ENCODE results near the gene SLC66A2.

Gene SLC66A2

DNA sequence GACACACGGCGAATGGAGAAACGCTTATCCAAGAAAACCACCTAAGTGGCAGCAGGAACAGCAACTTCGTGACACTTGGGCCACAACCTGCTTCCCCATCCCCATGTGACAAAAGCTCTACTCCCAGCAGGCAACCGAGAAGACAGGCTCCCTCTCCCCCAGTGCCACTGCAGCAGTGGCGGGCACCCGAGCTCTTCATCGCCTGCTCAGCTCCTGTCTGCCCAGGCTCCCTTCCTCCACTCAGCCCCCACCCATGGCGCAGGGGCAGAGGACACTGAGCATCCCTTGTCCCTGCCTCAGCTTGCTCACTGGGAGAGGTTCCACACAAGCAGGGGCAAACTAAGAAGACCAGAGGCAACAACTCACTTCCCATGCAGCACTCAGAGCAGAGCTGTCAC lies 22.9 kb downstream of the SLC66A2 start:
- TF ChIP-seq EZH2 (IDR thresholded peaks at IDR 0.05; ENCODE audit: borderline replicate concordance, low read length) (no peak), CTCF (IDR thresholded peaks at IDR 0.05; ENCODE audit: low read length) (no peak)
- Histone ChIP-seq H3K9ac (ENCODE audit: low read length) (no peak overlapping the region), H3K4me2 (ENCODE audit: low read length) (no peak overlapping the region), H3K9me3 (ENCODE audit: low read length) (peaks cover 21% of the 10 kb centered on the region), H4K20me1 (ENCODE audit: insufficient read depth, low read length) (no peaks in the 10 kb centered on the region), H3F3A (ENCODE audit: insufficient read depth, low read length) (no peaks in the 10 kb centered on the region), H3K36me3 (ENCODE audit: insufficient read depth, low read length) (peaks cover 40% of the 10 kb centered on the region), H3K4me1 (ENCODE audit: insufficient read depth, low read length, severe bottlenecking) (no peaks in the 10 kb centered on the region), H3K4me3 (ENCODE audit: low read depth, low read length, poor library complexity, severe bottlenecking) (no peak overlapping the region), H3K9me2 (ENCODE audit: low read depth, low read length) (no peaks in the 10 kb centered on the region), H3K27ac (ENCODE audit: low read depth, low read length, poor library complexity, severe bottlenecking) (no peak overlapping the region), H3K79me2 (ENCODE audit: insufficient read depth, low read length) (no peaks in the 10 kb centered on the region), H2AFZ (ENCODE audit: low read length) (no peak overlapping the region), H3K27me3 (ENCODE audit: insufficient read depth, low read length) (no peaks in the 10 kb centered on the region)

DNA sequence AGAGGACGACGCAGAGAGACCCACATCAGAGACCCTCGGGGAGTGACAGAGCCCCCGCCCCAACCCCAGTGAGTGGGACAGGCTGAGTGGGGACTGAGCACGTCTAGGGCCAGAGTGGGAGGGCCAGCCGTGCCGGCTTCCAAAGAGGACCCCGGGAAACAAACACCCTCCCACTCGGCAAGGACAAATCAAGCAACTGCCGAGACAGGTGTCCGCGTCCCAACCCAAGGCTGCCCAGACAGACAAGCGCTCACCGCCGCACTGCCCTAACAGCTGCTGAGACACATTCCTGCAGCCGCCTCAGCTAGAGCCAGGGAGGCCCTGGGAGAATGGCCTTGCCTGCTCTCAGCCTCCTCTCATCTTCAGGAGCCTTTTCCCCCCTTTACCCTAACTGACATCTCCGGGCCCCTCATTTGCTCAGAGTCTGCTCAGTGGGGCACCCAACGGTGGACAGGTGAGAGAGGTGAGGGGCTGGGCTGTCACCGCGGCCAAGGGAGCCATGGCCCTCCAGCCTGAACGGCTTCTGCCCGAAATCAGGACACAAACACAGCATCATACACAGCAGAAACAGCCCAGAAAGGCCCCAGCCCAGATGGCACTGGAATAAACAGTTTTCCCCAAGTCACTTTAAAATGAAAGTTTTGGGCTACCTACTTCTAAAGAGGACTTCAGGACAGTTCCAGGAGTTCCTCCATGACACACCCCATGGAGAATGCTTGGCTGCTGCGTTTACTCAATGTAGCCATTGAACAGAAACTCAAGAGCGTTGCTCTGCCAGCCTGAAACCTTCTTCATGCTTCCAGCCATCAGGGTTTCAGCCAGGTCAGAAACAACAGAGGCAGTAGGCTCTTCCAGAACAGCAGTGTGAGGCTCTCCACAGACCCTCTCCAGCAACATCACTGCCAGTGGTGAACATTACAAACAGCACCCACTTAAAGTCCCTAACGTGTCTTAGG lies 23.6 kb downstream of the SLC66A2 start:
- Histone ChIP-seq H3F3A (ENCODE audit: insufficient read depth, low read length) (no peaks in the 10 kb centered on the region), H4K20me1 (ENCODE audit: insufficient read depth, low read length) (no peaks in the 10 kb centered on the region), H3K4me1 (ENCODE audit: insufficient read depth, low read length, severe bottlenecking) (no peaks in the 10 kb centered on the region), H3K9me3 (ENCODE audit: low read length) (peaks cover 21% of the 10 kb centered on the region), H3K9ac (ENCODE audit: low read length) (no peak overlapping the region), H3K36me3 (ENCODE audit: insufficient read depth, low read length) (peaks cover 36% of the 10 kb centered on the region), H3K27me3 (ENCODE audit: insufficient read depth, low read length) (no peaks in the 10 kb centered on the region), H3K27ac (ENCODE audit: low read depth, low read length, poor library complexity, severe bottlenecking) (no peak overlapping the region), H2AFZ (ENCODE audit: low read length) (no peak overlapping the region), H3K4me3 (ENCODE audit: low read depth, low read length, poor library complexity, severe bottlenecking) (no peak overlapping the region), H3K79me2 (ENCODE audit: insufficient read depth, low read length) (no peaks in the 10 kb centered on the region), H3K4me2 (ENCODE audit: low read length) (no peak overlapping the region), H3K9me2 (ENCODE audit: low read depth, low read length) (no peaks in the 10 kb centered on the region)
- TF ChIP-seq CTCF (IDR thresholded peaks at IDR 0.05; ENCODE audit: low read length): no peak
- TF ChIP-seq EZH2 (IDR thresholded peaks at IDR 0.05; ENCODE audit: borderline replicate concordance, low read length): no peak

DNA sequence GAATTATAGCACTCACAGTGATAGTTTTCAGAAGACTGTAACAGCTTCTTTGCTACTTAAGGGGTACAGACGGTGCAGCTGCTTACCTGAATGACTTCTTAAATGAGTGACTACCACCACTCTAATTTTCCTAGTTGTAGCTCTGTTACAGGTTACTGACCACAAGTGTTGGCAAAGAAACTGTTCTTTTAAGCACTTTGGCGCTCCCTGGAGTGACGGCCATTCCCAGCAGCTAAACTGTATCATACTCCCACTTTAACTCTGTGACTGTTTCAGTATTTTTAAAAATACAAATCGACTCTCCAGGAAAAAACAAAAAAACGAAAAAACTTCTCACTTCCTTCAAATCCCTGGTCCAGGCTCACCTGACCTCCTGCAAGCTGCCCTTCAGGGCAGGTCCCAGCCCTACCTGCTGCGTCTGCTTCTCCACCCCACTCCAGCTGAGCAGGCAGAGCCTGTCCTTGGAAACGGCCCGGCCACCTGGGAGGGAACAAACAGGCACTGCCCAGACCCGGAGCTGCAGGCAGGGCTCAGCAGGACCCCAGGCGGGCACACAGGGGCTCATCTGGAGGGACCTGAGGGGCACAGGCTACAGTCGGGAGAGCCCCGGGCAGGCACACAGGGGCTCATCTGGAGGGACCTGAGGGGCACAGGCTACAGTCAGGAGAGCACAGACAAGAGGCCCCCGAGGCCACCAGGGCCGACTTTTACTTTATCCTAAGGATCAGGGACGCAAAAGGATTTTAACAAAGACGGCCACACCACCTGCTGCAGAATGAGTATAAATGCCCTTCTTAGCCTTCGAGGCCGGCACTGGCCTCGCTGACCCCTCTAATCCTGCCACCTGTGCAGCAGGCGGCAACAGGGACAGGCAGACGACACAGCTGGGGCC lies 24.5 kb downstream of the SLC66A2 start:
- peaks cover 18% of the 10 kb centered on the region for H3K9me3 ChIP-seq (ENCODE audit: low read length)
- no peak overlapping the region for H3K27ac ChIP-seq (ENCODE audit: low read depth, low read length, poor library complexity, severe bottlenecking)
- H3K4me3 ChIP-seq (ENCODE audit: low read depth, low read length, poor library complexity, severe bottlenecking): no peak overlapping the region
- no peaks in the 10 kb centered on the region for H3K79me2 ChIP-seq (ENCODE audit: insufficient read depth, low read length)
- no peaks in the 10 kb centered on the region for H3F3A ChIP-seq (ENCODE audit: insufficient read depth, low read length)
- no peak overlapping the region for H3K4me2 ChIP-seq (ENCODE audit: low read length)
- H3K9ac ChIP-seq (ENCODE audit: low read length): no peak overlapping the region
- H3K4me1 ChIP-seq (ENCODE audit: insufficient read depth, low read length, severe bottlenecking): no peaks in the 10 kb centered on the region
- TF ChIP-seq CTCF (IDR thresholded peaks at IDR 0.05; ENCODE audit: low read length) (no peak), EZH2 (IDR thresholded peaks at IDR 0.05; ENCODE audit: borderline replicate concordance, low read length) (no peak)
- H2AFZ ChIP-seq (ENCODE audit: low read length): no peak overlapping the region
- H3K9me2 ChIP-seq (ENCODE audit: low read depth, low read length): no peaks in the 10 kb centered on the region
- H4K20me1 ChIP-seq (ENCODE audit: insufficient read depth, low read length): no peaks in the 10 kb centered on the region
- no peaks in the 10 kb centered on the region for H3K27me3 ChIP-seq (ENCODE audit: insufficient read depth, low read length)
- peaks cover 30% of the 10 kb centered on the region for H3K36me3 ChIP-seq (ENCODE audit: insufficient read depth, low read length)
